AG04449 (cell line): Measurements from ENCODE around the gene OR4C45.
"Not testable (repeated sequence)": the region's sequence is repeated elsewhere in the genome, so short reads cannot be mapped to it uniquely, and the experiment has no call there.

Source experiments
- CTCF ChIA-PET: fragments of 350-600 bp; formaldehyde crosslinking; extraction: SDS; loops from one replicate; lab custom pipeline; 2021; ENCODE audit warnings: antibody characterized with exemption; lab: Yijun Ruan, JAX
- POLR2A ChIA-PET: fragments of 400-600, 350-600 bp; formaldehyde crosslinking; extraction: SDS; loops from one replicate; lab custom pipeline; 2020; ENCODE audit warnings: antibody characterized with exemption, inconsistent platforms; lab: Yijun Ruan, JAX
- DNase-seq: peaks from one replicate; pipeline ENCODE4 v3.0.0-alpha.2; 2010; ENCODE audit warnings: low read depth, low spot score
- H3K4me3 ChIP-seq: 2 replicates; pipeline ENCODE4 v1.5.1; 2011; ENCODE audit warnings: low read depth, mild to moderate bottlenecking, control low read depth, low read length
- CTCF ChIP-seq: IDR thresholded peaks from one replicate; pipeline ENCODE4 v1.5.1; 2011; ENCODE audit warnings: mild to moderate bottlenecking, moderate library complexity, low read length, control low read depth, inconsistent platforms; ENCODE audit not compliant: insufficient read depth; ENCODE audit errors: missing control alignments

OR4C45 gene

DNA sequence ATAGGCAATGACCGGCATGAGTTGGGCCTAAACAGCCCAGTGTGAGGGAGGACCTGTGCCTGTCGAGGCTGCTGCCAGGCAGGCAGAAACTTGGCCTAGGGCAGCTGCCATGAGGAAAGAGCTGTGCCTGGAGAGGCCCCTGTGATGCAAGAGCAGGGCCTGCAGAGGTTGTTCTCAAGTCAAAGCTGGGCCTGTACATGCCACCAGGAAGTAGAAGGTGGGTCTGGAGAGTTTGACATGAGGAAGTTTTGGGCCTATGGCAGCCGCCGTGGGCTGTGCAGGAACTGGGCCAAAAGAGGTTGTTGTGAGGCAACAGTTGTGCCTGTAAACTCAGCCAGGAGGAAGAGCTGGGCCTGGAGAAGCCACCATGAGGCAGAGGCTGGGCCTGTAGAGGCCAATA, 43.2 kb downstream of the OR4C45 start:
- no peak for DNase-seq
- ChIA-PET POLR2A (no interaction called here), CTCF (no interaction called here)

GRCh38 chr11:50077526-50077925, 44.9 kb downstream of the OR4C45 start:
- no peak for DNase-seq
- no peak overlapping the region for H3K4me3 ChIP-seq
- POLR2A ChIA-PET = no interaction called here
- no peak for TF ChIP-seq CTCF
- CTCF ChIA-PET = no interaction called here

More for the DNA sequence above, 43.2 kb downstream of the OR4C45 start:
- H3K4me3 ChIP-seq = no peak overlapping the region
- TF ChIP-seq CTCF = no peak

DNA sequence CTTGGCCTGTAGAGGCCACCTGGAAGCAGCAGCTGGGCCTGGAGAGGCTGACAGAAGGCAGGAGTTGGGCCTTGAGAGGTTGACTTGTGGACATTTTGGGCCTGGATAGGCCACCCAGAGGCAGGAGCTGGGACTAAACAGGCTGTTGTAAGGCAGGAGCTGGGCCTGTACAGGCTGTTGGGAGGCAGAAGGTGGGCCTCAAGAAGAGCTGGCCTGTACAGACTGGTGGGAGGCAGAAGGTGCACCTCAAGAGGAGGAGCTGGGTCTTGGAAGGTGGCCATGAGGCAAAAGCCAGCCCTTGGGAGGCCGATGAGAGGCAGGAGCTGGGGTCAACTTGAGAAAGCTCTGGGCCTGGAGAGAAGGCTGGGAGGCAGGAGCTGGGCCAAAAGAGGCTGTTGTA, 45.3 kb downstream of the OR4C45 start:
- CTCF ChIA-PET = no interaction called here
- POLR2A ChIA-PET = no interaction called here
- TF ChIP-seq CTCF = no peak
- no peak overlapping the region for H3K4me3 ChIP-seq
- DNase-seq = no peak

- POLR2A ChIA-PET, CTCF ChIA-PET, H3K4me3 ChIP-seq, DNase-seq: not testable (repeated sequence)
Measured at GRCh38 chr11:50078946-50079345, 46.3 kb downstream of the OR4C45 start.

DNA sequence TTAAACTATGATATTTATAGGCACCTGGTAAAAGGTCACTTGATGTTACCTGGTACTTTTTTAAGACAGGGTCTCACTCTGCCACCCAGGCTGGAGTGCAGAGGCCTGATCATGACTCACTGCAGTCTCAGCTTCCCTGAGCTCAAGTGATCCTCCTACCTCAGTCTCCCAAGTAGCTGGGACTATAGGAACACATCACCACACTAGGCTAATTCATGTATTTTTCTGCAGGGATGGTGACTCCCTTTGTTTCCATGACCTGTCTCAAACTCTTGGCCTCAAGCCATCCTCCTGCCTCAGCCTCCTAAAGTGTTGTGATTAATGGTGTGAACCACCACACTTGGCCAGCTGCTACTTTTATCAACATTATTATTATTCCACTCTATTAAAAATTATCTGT, 47.6 kb downstream of the OR4C45 start:
- CTCF ChIA-PET = no interaction called here
- H3K4me3 ChIP-seq = no peak overlapping the region
- no peak for DNase-seq
- no peak for TF ChIP-seq CTCF
- POLR2A ChIA-PET = no interaction called here
